B cell (primary cell): ENCODE results near the gene ASB15. TPM values are rescaled to one million over a fixed set of nuclear protein-coding genes. Genes with fewer than 3 reads are reported as not detected.

Source experiments
- ATAC-seq: fragments of 200-7000 bp; cut with Tn5 transposase; one replicate; pipeline ENCODE4 v1.10.0; 2021; ENCODE audit warnings: low read depth, mild to moderate bottlenecking, moderate number of reproducible peaks, moderate library complexity
- CTCF ChIA-PET: fragments of 350-600 bp; sonication (Branson Sonifier 250); formaldehyde crosslinking; loops from one replicate; lab custom pipeline; 2021; ENCODE audit warnings: antibody characterized with exemption, inconsistent platforms; lab: Charles Lee
- POLR2A ChIA-PET: fragments of 350-600 bp; sonication (Branson Sonifier 250); formaldehyde crosslinking; loops from one replicate; lab custom pipeline; 2021; ENCODE audit warnings: antibody characterized with exemption; lab: Charles Lee
- DNase-seq: peaks from one replicate; pipeline ENCODE4 v3.0.0; 2013
- H2AFZ ChIP-seq: 2 replicates; pipeline ENCODE4 v1.6.1; 2012; ENCODE audit warnings: mild to moderate bottlenecking, low read depth, low read length; ENCODE audit not compliant: insufficient read depth, poor library complexity, severe bottlenecking
- H3K27ac ChIP-seq, 2 donors: 1 replicate in 1 of 2; 2 replicates in 1 of 2; pipeline ENCODE4 v1.5.1; 2012 to 2013; ENCODE audit warnings: low read length in 2 of 2, mild to moderate bottlenecking in 2 of 2, moderate library complexity in 1 of 2
- H3K27me3 ChIP-seq, 4 experiments: fragments of 200-600 bp in 1 of 4; sonication (generic) in 1 of 4; replicated peaks in 1 of 4; 1 replicate in 2 of 4; 2 replicates in 2 of 4; pipeline versions ENCODE4 v1.6.1 to v1.7.0; 2013 to 2016; ENCODE audit warnings: low read length in 3 of 4, mild to moderate bottlenecking in 2 of 4, mixed read lengths in 1 of 4, moderate library complexity in 1 of 4; ENCODE audit not compliant: insufficient read depth in 4 of 4, control insufficient read depth in 3 of 4; ENCODE audit errors: control extremely low read depth in 1 of 4
- H3K36me3 ChIP-seq, 2 experiments: replicated peaks in 1 of 2; 1 replicate in 1 of 2; 2 replicates in 1 of 2; pipeline versions ENCODE4 v1.6.1 to v1.7.1; 2013; ENCODE audit warnings: low read length in 1 of 2; ENCODE audit not compliant: insufficient read depth in 2 of 2, control insufficient read depth in 1 of 2; ENCODE audit errors: control extremely low read depth in 1 of 2, extremely low read depth in 1 of 2
- H3K4me1 ChIP-seq, 2 donors: fragments of 200-600 bp in 1 of 2; sonication (generic) in 1 of 2; 1 replicate in 1 of 2; 2 replicates in 1 of 2; pipeline versions ENCODE4 v1.5.1 to v1.6.1; 2013 to 2017; ENCODE audit warnings: low read length in 2 of 2; ENCODE audit not compliant: control insufficient read depth in 2 of 2, insufficient read depth in 2 of 2
- H3K4me2 ChIP-seq: replicated peaks from 2 replicates; pipeline ENCODE3; 2012; ENCODE audit warnings: mild to moderate bottlenecking, low read depth, low read length; ENCODE audit not compliant: poor library complexity, severe bottlenecking
- H3K4me3 ChIP-seq, 5 experiments: fragments of 200-600 bp in 1 of 5; sonication (generic) in 1 of 5; 1 replicate in 3 of 5; 2 replicates in 2 of 5; pipeline versions ENCODE4 v1.5.1 to v1.7.0; 2011 to 2016; ENCODE audit warnings: low read length in 4 of 5, mild to moderate bottlenecking in 4 of 5, low read depth in 2 of 5, control low read depth in 1 of 5, moderate library complexity in 1 of 5; ENCODE audit not compliant: insufficient read depth in 1 of 5; ENCODE audit errors: control extremely low read depth in 1 of 5, extremely low read depth in 1 of 5
- H3K79me2 ChIP-seq: fragments of 200-600 bp; sonication (generic); one replicate; pipeline ENCODE4 v1.6.0; 2016; ENCODE audit warnings: low read length; ENCODE audit not compliant: control insufficient read depth, insufficient read depth
- H3K9ac ChIP-seq: fragments of 200-600 bp; sonication (generic); 2 replicates; pipeline ENCODE4 v1.6.1; 2017; ENCODE audit warnings: mild to moderate bottlenecking, low read length, moderate library complexity
- H3K9me3 ChIP-seq, 3 donors: one replicate each; pipeline versions ENCODE4 v1.6.1 to v1.7.1; 2013; ENCODE audit warnings: low read length in 2 of 3; ENCODE audit not compliant: control insufficient read depth in 2 of 3, insufficient read depth in 1 of 3; ENCODE audit errors: control extremely low read depth in 1 of 3
- H4K20me1 ChIP-seq: 2 replicates; pipeline ENCODE4 v1.6.0; 2012; ENCODE audit warnings: mild to moderate bottlenecking, low read length; ENCODE audit not compliant: insufficient read depth, control insufficient read depth, poor library complexity, severe bottlenecking
- H3K27ac Mint-ChIP-seq: one replicate; pipeline ENCODE4 v1.8.0; 2021; ENCODE audit warnings: mixed read lengths
- H3K27me3 Mint-ChIP-seq: one replicate; pipeline ENCODE4 v1.8.0; 2021; ENCODE audit warnings: mixed read lengths
- H3K4me1 Mint-ChIP-seq: one replicate; pipeline ENCODE4 v1.8.0; 2021; ENCODE audit warnings: mixed read lengths
- H3K4me3 Mint-ChIP-seq: one replicate; pipeline ENCODE4 v1.8.0; 2021; ENCODE audit warnings: mixed read lengths
- H3K9me3 Mint-ChIP-seq: one replicate; pipeline ENCODE4 v1.8.0; 2022; ENCODE audit warnings: mixed read lengths; ENCODE audit not compliant: insufficient read depth
- CTCF ChIP-seq: fragments of 200-600 bp; IDR thresholded peaks from one replicate; pipeline ENCODE4 v1.8.0; 2022; ENCODE audit warnings: antibody characterized with exemption, mild to moderate bottlenecking
- EZH2 ChIP-seq: IDR thresholded peaks from 2 replicates; pipeline ENCODE4 v1.6.1; 2012; ENCODE audit warnings: borderline replicate concordance, low read depth, mild to moderate bottlenecking, moderate library complexity, low read length; ENCODE audit not compliant: insufficient read depth, poor library complexity, severe bottlenecking
- WGBS: methylation state at CpG from one replicate; pipeline ENCODE4 v1.1.5; 2013; ENCODE audit warnings: missing lambda C conversion rate; ENCODE audit not compliant: insufficient coverage; 5-methylcytosine and 5-hydroxymethylcytosine counted together
- intact Hi-C: fragments of 100-400 bp; cut with micrococcal nuclease; formaldehyde crosslinking; loops from one replicate; pipeline ENCODE4 v1.10.0; 2022
- polyA plus RNA-seq: library from polyadenylated mRNA; depleted of rRNA; stranded (reverse); fragments of >200 nt; gene quantifications from 2 replicates; pipeline ENCODE4 v1.2.3, GENCODE V29; 2012
- total RNA-seq, 2 donors: library from RNA; stranded (reverse); fragments of 120-200 nt in 1 of 2; gene quantifications; 1 replicate in 1 of 2; 2 replicates in 1 of 2; pipeline versions ENCODE4 v1.2.3 to v1.2.4, GENCODE V29; 2013 to 2022

The ASB15 gene
- total and polyA plus RNA-seq, 2 donors (not counting 1 experiment from before 2014, with no cell fraction given), result not detected

- Histone ChIP-seq H3K9me3 (no peaks in the 10 kb centered on the region), H3K4me2 (no peak overlapping the region), H3K9ac (no peak overlapping the region), H3K27ac (no peak overlapping the region), H2AFZ (no peak overlapping the region), H3K4me3 (no peak overlapping the region), H4K20me1 (no peaks in the 10 kb centered on the region), H3K79me2 (no peaks in the 10 kb centered on the region), H3K4me1 (no peaks in the 10 kb centered on the region), H3K36me3 (no peaks in the 10 kb centered on the region), H3K27me3 (peaks cover 0 to 10% (median 7%) of the 10 kb centered on the region in 4 experiments)
- H3K27me3 Mint-ChIP-seq, result peaks cover 39% of the 10 kb centered on the region
- ChIA-PET POLR2A (no interaction called here), CTCF (interaction anchor here (3.3 kb wide), 1 partner anchor 228 kb away, joined by 14 read pairs; no protein-coding TSS in a partner anchor)
- ATAC-seq, result no peak
- no peak for DNase-seq
- WGBS, result 94% methylated on average over 2 of the region's 2 CpGs
- TF ChIP-seq CTCF (no peak), EZH2 (no peak)
- no peak overlapping the region for H3K27ac Mint-ChIP-seq
- H3K9me3 Mint-ChIP-seq, result no peaks in the 10 kb centered on the region
- no peaks in the 10 kb centered on the region for H3K4me1 Mint-ChIP-seq
- intact Hi-C loops, result no loop called here
- H3K4me3 Mint-ChIP-seq, result no peak overlapping the region
Observed at GRCh38 chr7:123637878-123638277, 36.3 kb downstream of the ASB15 start.

GRCh38 chr7:123639631-123640030 lies 38.0 kb downstream of the ASB15 start:
- Histone ChIP-seq H3K9ac (no peak overlapping the region), H3K4me3 (no peak overlapping the region), H3K9me3 (no peaks in the 10 kb centered on the region), H2AFZ (no peak overlapping the region), H3K4me2 (no peak overlapping the region), H4K20me1 (no peaks in the 10 kb centered on the region), H3K79me2 (no peaks in the 10 kb centered on the region), H3K4me1 (no peaks in the 10 kb centered on the region), H3K36me3 (no peaks in the 10 kb centered on the region), H3K27me3 (peaks cover 0 to 10% (median 9%) of the 10 kb centered on the region in 4 experiments), H3K27ac (no peak overlapping the region)
- ChIA-PET POLR2A (no interaction called here), CTCF (interaction anchor here (0.6 kb wide), 1 partner anchor 227 kb away, joined by 3 read pairs; no protein-coding TSS in a partner anchor)
- Mint-ChIP-seq H3K27ac (no peak overlapping the region), H3K4me1 (no peaks in the 10 kb centered on the region), H3K9me3 (no peaks in the 10 kb centered on the region), H3K27me3 (peaks cover 46% of the 10 kb centered on the region), H3K4me3 (no peak overlapping the region)
- TF ChIP-seq CTCF, result no peak
- TF ChIP-seq EZH2, result no peak
- WGBS, result no CpG with 5 or more reads among the region's 2 CpGs
- ATAC-seq, result no peak
- intact Hi-C loops, result no loop called here
- DNase-seq, result no peak
